ENCODE measurements around the gene GPC6.

The GPC6 gene

GRCh38 chr13:94063848-94064247, 837.2 kb downstream of the GPC6 start:
- no peak for DNase-seq (ENCODE audit: low read depth)
- in situ Hi-C loops (cut with HindIII; ENCODE audit: low sequenced_read_pairs), result no loop called here
- H3K4me3 ChIP-seq (ENCODE audit: low read depth, low read length), result no peak overlapping the region
- TF ChIP-seq CTCF (IDR thresholded peaks at IDR 0.05; ENCODE audit: low read depth, low read length, missing control alignments), result no peak

DNA sequence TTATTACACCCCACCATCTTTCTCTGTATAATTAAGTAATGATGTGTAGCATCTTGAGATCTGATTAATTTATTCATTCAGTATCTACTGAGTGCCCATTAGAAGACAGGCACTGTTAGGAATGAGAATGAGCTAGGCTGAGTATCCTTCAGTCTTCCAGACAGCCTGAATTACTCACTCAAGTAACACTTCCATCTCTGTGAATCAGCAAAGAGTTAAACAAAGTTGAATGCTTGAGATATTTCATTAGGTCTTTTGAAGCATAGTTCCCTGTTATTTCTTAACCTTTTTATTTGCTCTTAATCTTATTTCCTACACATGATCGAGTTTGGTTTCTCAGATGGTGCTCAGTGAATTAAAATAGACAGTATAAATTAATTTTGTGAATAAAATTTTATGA, 839.1 kb downstream of the GPC6 start:
- in situ Hi-C loops (cut with HindIII; ENCODE audit: low sequenced_read_pairs), result no loop called here
- no peak for TF ChIP-seq CTCF (IDR thresholded peaks at IDR 0.05; ENCODE audit: low read depth, low read length, missing control alignments)
- H3K4me3 ChIP-seq (ENCODE audit: low read depth, low read length), result no peak overlapping the region
- no peak for DNase-seq (ENCODE audit: low read depth)

GRCh38 chr13:94073007-94073744, 846.6 kb downstream of the GPC6 start:
- in situ Hi-C loops (cut with HindIII; ENCODE audit: low sequenced_read_pairs), result no loop called here

GRCh38 chr13:94079876-94080275, 853.3 kb downstream of the GPC6 start:
- H3K4me3 ChIP-seq (ENCODE audit: low read depth, low read length), result no peak overlapping the region
- in situ Hi-C loops (cut with HindIII; ENCODE audit: low sequenced_read_pairs), result no loop called here
- TF ChIP-seq CTCF (IDR thresholded peaks at IDR 0.05; ENCODE audit: low read depth, low read length, missing control alignments), result no peak
- no peak for DNase-seq (ENCODE audit: low read depth)

More at GRCh38 chr13:94073007-94073744, 846.6 kb downstream of the GPC6 start:
- no peak for TF ChIP-seq CTCF (IDR thresholded peaks at IDR 0.05; ENCODE audit: low read depth, low read length, missing control alignments)
- DNase-seq (ENCODE audit: low read depth), result peak; percentile 88
- no peak overlapping the region for H3K4me3 ChIP-seq (ENCODE audit: low read depth, low read length)

GRCh38 chr13:94080527-94080926, 853.9 kb downstream of the GPC6 start:
- H3K4me3 ChIP-seq (ENCODE audit: low read depth, low read length), result no peak overlapping the region
- TF ChIP-seq CTCF (IDR thresholded peaks at IDR 0.05; ENCODE audit: low read depth, low read length, missing control alignments), result no peak
- DNase-seq (ENCODE audit: low read depth), result no peak
- in situ Hi-C loops (cut with HindIII; ENCODE audit: low sequenced_read_pairs), result no loop called here

- DNase-seq (ENCODE audit: low read depth), result no peak
- H3K4me3 ChIP-seq (ENCODE audit: low read depth, low read length), result no peak overlapping the region
- TF ChIP-seq CTCF (IDR thresholded peaks at IDR 0.05; ENCODE audit: low read depth, low read length, missing control alignments), result no peak
- in situ Hi-C loops (cut with HindIII; ENCODE audit: low sequenced_read_pairs), result no loop called here
Measured at GRCh38 chr13:94087100-94087499, 860.5 kb downstream of the GPC6 start.
